Measurements from ENCODE around the gene GRIN3B.
"Not testable (repeated sequence)": the region's sequence is repeated elsewhere in the genome, so short reads cannot be mapped to it uniquely, and the experiment has no call there.

The GRIN3B gene

GRCh38 chr19:1018393-1018792 lies 18.2 kb downstream of the GRIN3B start:
- DNase-seq (ENCODE audit: insufficient read length, low spot score) = no peak
- no peak for FAIRE-seq
- no peak for TF ChIP-seq POLR2A (IDR thresholded peaks at IDR 0.05; ENCODE audit: low read depth, low read length)

- no peak for TF ChIP-seq POLR2A (IDR thresholded peaks at IDR 0.05; ENCODE audit: low read depth, low read length)
- DNase-seq (ENCODE audit: insufficient read length, low spot score) (no peak), FAIRE-seq (no peak)
Observed at GRCh38 chr19:1018932-1019615, 18.9 kb downstream of the GRIN3B start.

GRCh38 chr19:1019616-1019961 lies 19.4 kb downstream of the GRIN3B start:
- DNase-seq (ENCODE audit: insufficient read length, low spot score) (no peak), FAIRE-seq (no peak)
- TF ChIP-seq POLR2A (IDR thresholded peaks at IDR 0.05; ENCODE audit: low read depth, low read length) = no peak

GRCh38 chr19:1019980-1020867 lies 20.0 kb downstream of the GRIN3B start:
- no peak for FAIRE-seq
- no peak for DNase-seq (ENCODE audit: insufficient read length, low spot score)

GRCh38 chr19:1020868-1021425 lies 20.7 kb downstream of the GRIN3B start, which contains the start of gene TMEM259:
Gene TMEM259 (minus strand): TSS chr19:1021123. CDS start chr19:1020996, 127 bp downstream.
- no peak for FAIRE-seq
- peak; percentile 79 for TF ChIP-seq POLR2A (IDR thresholded peaks at IDR 0.05; ENCODE audit: low read depth, low read length)
- peak; percentile 93 for DNase-seq (ENCODE audit: insufficient read length, low spot score)

More at GRCh38 chr19:1019980-1020867, 20.0 kb downstream of the GRIN3B start:
- TF ChIP-seq POLR2A (IDR thresholded peaks at IDR 0.05; ENCODE audit: low read depth, low read length) = no peak

- not testable (repeated sequence) for DNase-seq (ENCODE audit: insufficient read length, low spot score); FAIRE-seq
Observed at GRCh38 chr19:1023883-1024188, 23.6 kb downstream of the GRIN3B start.

GRCh38 chr19:1025080-1025479 lies 24.9 kb downstream of the GRIN3B start:
- not testable (repeated sequence) for FAIRE-seq; DNase-seq (ENCODE audit: insufficient read length, low spot score)

GRCh38 chr19:1025960-1026782 lies 26.0 kb downstream of the GRIN3B start, which contains the start of gene CNN2:
Gene CNN2 (plus strand): TSS chr19:1026608. CDS start chr19:1026662, 54 bp downstream.
- FAIRE-seq (no peak), DNase-seq (ENCODE audit: insufficient read length, low spot score) (peak; percentile 83)
- peak; percentile 58 for TF ChIP-seq POLR2A (IDR thresholded peaks at IDR 0.05; ENCODE audit: low read depth, low read length)

- DNase-seq (ENCODE audit: insufficient read length, low spot score) (no peak), FAIRE-seq (no peak)
- TF ChIP-seq POLR2A (IDR thresholded peaks at IDR 0.05; ENCODE audit: low read depth, low read length) = no peak
Observed at GRCh38 chr19:1026783-1027649, 26.8 kb downstream of the GRIN3B start.

GRCh38 chr19:1027650-1028061 lies 27.4 kb downstream of the GRIN3B start:
- no peak for FAIRE-seq
- DNase-seq (ENCODE audit: insufficient read length, low spot score) = no peak
- no peak for TF ChIP-seq POLR2A (IDR thresholded peaks at IDR 0.05; ENCODE audit: low read depth, low read length)

- no peak for FAIRE-seq
- DNase-seq (ENCODE audit: insufficient read length, low spot score) = peak; percentile 81
- peak; percentile 32; the same call in 1 of the 2 replicates for TF ChIP-seq POLR2A (IDR thresholded peaks at IDR 0.05; ENCODE audit: low read depth, low read length)
Observed at GRCh38 chr19:1028062-1028926, 28.1 kb downstream of the GRIN3B start.

GRCh38 chr19:1032264-1032867 lies 32.1 kb downstream of the GRIN3B start:
- TF ChIP-seq POLR2A (IDR thresholded peaks at IDR 0.05; ENCODE audit: low read depth, low read length) = no peak
- DNase-seq (ENCODE audit: insufficient read length, low spot score) (no peak), FAIRE-seq (no peak)

All from H54 (cell line).